ENCODE measurements around the gene KIF2A. TPM values are rescaled to one million over a fixed set of nuclear protein-coding genes. Genes with fewer than 3 reads are reported as not detected.
"Not testable (repeated sequence)": the region's sequence is repeated elsewhere in the genome, so short reads cannot be mapped to it uniquely, and the experiment has no call there.

Gene KIF2A
- total RNA-seq, 2 donors from 2014 or later = 16.2 to 19.7 TPM

DNA sequence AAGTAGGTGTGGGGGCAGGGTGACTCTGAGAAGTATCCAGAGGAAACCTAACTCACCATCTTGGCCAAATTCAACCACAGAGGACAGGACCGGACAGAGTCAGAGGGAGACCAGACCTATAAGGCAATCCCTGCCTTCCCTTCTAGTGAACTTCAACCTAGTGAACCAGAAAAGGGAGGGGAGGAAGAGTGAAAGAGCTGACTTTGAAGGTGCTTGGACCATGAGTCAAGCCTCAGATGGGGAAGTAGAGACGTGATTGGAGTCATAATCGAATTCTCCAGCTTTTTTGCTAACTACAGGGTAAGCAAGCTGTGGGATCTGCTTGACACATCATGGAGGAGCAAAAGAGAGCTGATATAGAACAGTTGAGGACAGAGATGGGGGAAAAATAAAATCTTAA, 18.8 kb upstream of the KIF2A start:
- Histone ChIP-seq H3K27ac (no peak overlapping the region), H3K36me3 (replicated peaks in 1 of 2; ENCODE audit: insufficient read depth in 1 of 2, low read depth in 2 of 2) (no peaks in the 10 kb centered on the region), H3K4me3 (no peak overlapping the region), H3K27me3 (no peaks in the 10 kb centered on the region), H3K4me1 (no peaks in the 10 kb centered on the region), H3K9me3 (no peaks in the 10 kb centered on the region)
- ATAC-seq = no peak
- WGBS, 2 donors = 74 to 85% methylated on average over 3 of the region's 3 CpGs
- intact Hi-C loops (cut with DNase I) = no loop called here
- DNase-seq = no peak
- TF ChIP-seq CTCF (IDR thresholded peaks at IDR 0.05) = no peak
- no peak for TF ChIP-seq POLR2A (IDR thresholded peaks at IDR 0.05)

GRCh38 chr5:62288118-62288517, 17.9 kb upstream of the KIF2A start:
- ATAC-seq = no peak
- H3K9me3 ChIP-seq = no peaks in the 10 kb centered on the region
- no peaks in the 10 kb centered on the region for H3K27me3 ChIP-seq
- intact Hi-C loops (cut with DNase I) = no loop called here
- DNase-seq = no peak
- H3K4me1 ChIP-seq = no peaks in the 10 kb centered on the region
- no peaks in the 10 kb centered on the region for H3K36me3 ChIP-seq (replicated peaks in 1 of 2; ENCODE audit: insufficient read depth in 1 of 2, low read depth in 2 of 2)
- TF ChIP-seq CTCF (IDR thresholded peaks at IDR 0.05) = no peak
- TF ChIP-seq POLR2A (IDR thresholded peaks at IDR 0.05) = no peak
- H3K27ac ChIP-seq = no peak overlapping the region
- H3K4me3 ChIP-seq = no peak overlapping the region
- 100% methylated on average over 1 of the region's 1 CpG for WGBS, 2 donors

- intact Hi-C loops (cut with DNase I) = no loop called here
- ATAC-seq = no peak
Observed at GRCh38 chr5:62289813-62290212, 16.2 kb upstream of the KIF2A start.

DNA sequence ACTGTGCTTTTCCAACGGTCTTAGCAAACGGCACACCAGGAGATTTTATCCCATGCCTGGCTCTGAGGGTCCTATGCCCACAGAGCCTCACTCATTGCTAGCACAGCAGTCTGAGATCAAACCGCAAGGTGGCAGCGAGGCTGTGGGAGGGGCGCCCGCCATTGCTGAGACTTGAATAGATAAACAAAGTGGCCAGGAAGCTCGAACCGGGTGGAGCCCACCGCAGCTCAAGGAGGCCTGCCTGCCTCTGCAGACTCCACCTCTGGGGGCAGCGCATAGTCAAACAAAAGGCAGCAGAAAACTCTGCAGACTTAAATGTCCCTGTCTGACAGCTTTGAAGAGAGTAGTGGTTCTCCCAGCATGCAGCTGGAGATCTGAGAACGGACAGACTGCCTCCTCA, 14.2 kb upstream of the KIF2A start:
- H3K27ac ChIP-seq; H3K4me3 ChIP-seq; intact Hi-C loops (cut with DNase I); H3K9me3 ChIP-seq; H3K27me3 ChIP-seq; ATAC-seq; DNase-seq; H3K36me3 ChIP-seq (replicated peaks in 1 of 2; ENCODE audit: insufficient read depth in 1 of 2, low read depth in 2 of 2); H3K4me1 ChIP-seq: not testable (repeated sequence)
- WGBS, 2 donors = 65 to 72% methylated on average over 9 to 11 of the region's 11 CpGs

More at GRCh38 chr5:62289813-62290212, 16.2 kb upstream of the KIF2A start:
- Histone ChIP-seq H3K27ac (no peak overlapping the region), H3K4me3 (no peak overlapping the region), H3K9me3 (no peaks in the 10 kb centered on the region), H3K4me1 (no peaks in the 10 kb centered on the region), H3K36me3 (replicated peaks in 1 of 2; ENCODE audit: insufficient read depth in 1 of 2, low read depth in 2 of 2) (no peaks in the 10 kb centered on the region), H3K27me3 (no peaks in the 10 kb centered on the region)
- TF ChIP-seq POLR2A (IDR thresholded peaks at IDR 0.05) = no peak
- no peak for TF ChIP-seq CTCF (IDR thresholded peaks at IDR 0.05)
- no peak for DNase-seq

- no peak for TF ChIP-seq CTCF (IDR thresholded peaks at IDR 0.05)
- no peak for TF ChIP-seq POLR2A (IDR thresholded peaks at IDR 0.05)
- Histone ChIP-seq H3K36me3 (replicated peaks in 1 of 2; ENCODE audit: insufficient read depth in 1 of 2, low read depth in 2 of 2) (no peaks in the 10 kb centered on the region), H3K4me3 (no peak overlapping the region), H3K4me1 (no peaks in the 10 kb centered on the region), H3K27ac (no peak overlapping the region), H3K9me3 (no peaks in the 10 kb centered on the region), H3K27me3 (no peaks in the 10 kb centered on the region)
- DNase-seq (no peak), ATAC-seq (no peak)
- WGBS, 2 donors = 75 to 99% methylated on average over 2 of the region's 2 CpGs
- intact Hi-C loops (cut with DNase I) = no loop called here
Observed at GRCh38 chr5:62296998-62297397, 9.0 kb upstream of the KIF2A start.

All from body of pancreas (tissue), 4 donors.